ENCODE measurements around the gene ASIC2. TPM values are rescaled to one million over a fixed set of nuclear protein-coding genes. Genes with fewer than 3 reads are reported as not detected.

The ASIC2 gene
- total RNA-seq, 1 experiment from 2014 or later = 0.74 TPM

DNA sequence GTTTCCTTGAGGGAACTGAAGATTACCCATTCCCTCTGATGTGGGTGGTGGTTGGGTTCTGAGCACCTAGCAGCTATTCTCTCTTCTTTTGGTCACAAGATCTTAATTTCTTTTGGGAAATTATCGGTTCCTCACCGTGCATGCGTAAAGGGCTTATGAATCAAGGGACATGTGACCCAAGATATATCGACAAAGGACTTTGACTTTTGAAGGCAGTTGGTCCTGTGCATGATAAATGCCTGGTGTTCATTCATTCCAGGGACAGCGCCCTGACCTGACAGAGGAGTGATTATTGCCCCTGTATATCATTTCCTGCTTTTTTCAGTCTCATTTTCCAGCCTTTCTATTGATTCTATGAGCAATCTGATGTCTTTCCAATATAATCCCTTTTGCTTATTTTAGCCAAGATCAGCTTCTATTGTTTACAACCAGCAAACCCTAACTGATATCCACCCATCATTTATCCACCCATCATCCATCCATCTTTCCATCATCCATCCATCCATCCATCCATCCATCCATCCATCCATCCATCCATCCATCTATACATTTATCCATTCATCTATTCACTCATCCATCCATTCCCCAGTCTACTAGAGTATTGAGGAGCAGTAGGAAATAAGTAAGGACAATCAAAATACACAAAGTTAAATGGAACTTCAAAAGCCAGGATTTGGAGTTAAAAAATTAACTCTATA lies 25.1 kb downstream of the ASIC2 start:
- Histone ChIP-seq H4K8ac (replicated peaks; ENCODE audit: insufficient read length, low read depth, low read length) (no peak overlapping the region), H3K4me2 (ENCODE audit: insufficient read depth, insufficient read length, low read length) (no peak overlapping the region), H3K14ac (ENCODE audit: insufficient read depth, low read length) (no peak overlapping the region), H3K56ac (ENCODE audit: insufficient read length, low read depth, low read length) (no peak overlapping the region), H3T11ph (ENCODE audit: low read length) (no peak overlapping the region), H2BK20ac (ENCODE audit: low read depth, low read length, poor library complexity, severe bottlenecking) (no peak overlapping the region), H2BK120ac (ENCODE audit: low read depth, low read length, poor library complexity, severe bottlenecking) (no peak overlapping the region), H3K79me2 (ENCODE audit: insufficient read depth, low read length) (no peaks in the 10 kb centered on the region), H2AFZ (ENCODE audit: low read length) (no peak overlapping the region), H4K91ac (ENCODE audit: insufficient read length, low read depth, low read length) (no peak overlapping the region), H3K18ac (ENCODE audit: insufficient read length, low read depth, low read length) (no peak overlapping the region), H3K4ac (ENCODE audit: low read depth, low read length) (no peak overlapping the region), H2BK12ac (ENCODE audit: insufficient read length, low read depth, low read length) (no peak overlapping the region), H3K4me1 (ENCODE audit: insufficient read depth, low read length) (no peaks in the 10 kb centered on the region), H2BK5ac (ENCODE audit: insufficient read length, low read length) (no peak overlapping the region), H3K27me3 (ENCODE audit: insufficient read depth, low read length) (no peaks in the 10 kb centered on the region), H3K9me3 (ENCODE audit: control insufficient read depth, low read depth, low read length) (no peaks in the 10 kb centered on the region), H4K20me1 (ENCODE audit: control insufficient read depth, insufficient read depth, insufficient read length) (peaks cover 4% of the 10 kb centered on the region), H2AK5ac (ENCODE audit: insufficient read length, low read length) (no peak overlapping the region), H3K79me1 (ENCODE audit: insufficient read depth, low read depth, low read length, poor library complexity, severe bottlenecking) (no peaks in the 10 kb centered on the region), H2BK15ac (ENCODE audit: low read depth, low read length) (no peak overlapping the region), H3K23me2 (ENCODE audit: insufficient read length, low read depth, low read length, poor library complexity, severe bottlenecking) (no peaks in the 10 kb centered on the region), H3K27ac (ENCODE audit: insufficient read length, low read depth, low read length) (no peak overlapping the region), H3K23ac (ENCODE audit: insufficient read length, low read depth, low read length) (no peak overlapping the region), H4K5ac (ENCODE audit: insufficient read length, low read depth, low read length) (no peak overlapping the region), H3K9ac (ENCODE audit: extremely low read depth, insufficient read length, low read length) (no peak overlapping the region)
- no peak overlapping the region for H3K4me3 Mint-ChIP-seq
- peaks cover 0 to 2% of the 10 kb centered on the region in 2 experiments; a peak in 1 of 4 replicates for H3K4me1 Mint-ChIP-seq
- DNase-seq = no peak
- H3K27ac Mint-ChIP-seq = no peak overlapping the region
- H3K27me3 Mint-ChIP-seq (ENCODE audit: low read depth) = peaks cover 33% of the 10 kb centered on the region
- TF ChIP-seq, protein P1, sequence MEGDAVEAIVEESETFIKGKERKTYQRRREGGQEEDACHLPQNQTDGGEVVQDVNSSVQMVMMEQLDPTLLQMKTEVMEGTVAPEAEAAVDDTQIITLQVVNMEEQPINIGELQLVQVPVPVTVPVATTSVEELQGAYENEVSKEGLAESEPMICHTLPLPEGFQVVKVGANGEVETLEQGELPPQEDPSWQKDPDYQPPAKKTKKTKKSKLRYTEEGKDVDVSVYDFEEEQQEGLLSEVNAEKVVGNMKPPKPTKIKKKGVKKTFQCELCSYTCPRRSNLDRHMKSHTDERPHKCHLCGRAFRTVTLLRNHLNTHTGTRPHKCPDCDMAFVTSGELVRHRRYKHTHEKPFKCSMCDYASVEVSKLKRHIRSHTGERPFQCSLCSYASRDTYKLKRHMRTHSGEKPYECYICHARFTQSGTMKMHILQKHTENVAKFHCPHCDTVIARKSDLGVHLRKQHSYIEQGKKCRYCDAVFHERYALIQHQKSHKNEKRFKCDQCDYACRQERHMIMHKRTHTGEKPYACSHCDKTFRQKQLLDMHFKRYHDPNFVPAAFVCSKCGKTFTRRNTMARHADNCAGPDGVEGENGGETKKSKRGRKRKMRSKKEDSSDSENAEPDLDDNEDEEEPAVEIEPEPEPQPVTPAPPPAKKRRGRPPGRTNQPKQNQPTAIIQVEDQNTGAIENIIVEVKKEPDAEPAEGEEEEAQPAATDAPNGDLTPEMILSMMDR (conservative IDR thresholded peaks at IDR 0.05) = no peak
- no peaks in the 10 kb centered on the region for H3K36me3 Mint-ChIP-seq (ENCODE audit: insufficient read depth in 1 of 3, low read depth in 3 of 3)
- no CpG with 5 or more reads among the region's 5 CpGs for WGBS (ENCODE audit: extremely low coverage, insufficient read length, low lambda C conversion rate)
- no peaks in the 10 kb centered on the region for H3K9me3 Mint-ChIP-seq

Measured in H9 (cell line).